NT2/D1 (cell line): Measurements from ENCODE around the gene EPS8L1.

Source experiments
- DNase-seq: peaks from one replicate; pipeline ENCODE4 v3.0.0-alpha.2; 2011; ENCODE audit warnings: low read depth, low spot score
- H3K27me3 ChIP-seq: 2 replicates; pipeline ENCODE4 v1.6.0; 2011; ENCODE audit warnings: mild to moderate bottlenecking; ENCODE audit not compliant: insufficient read length, insufficient read depth
- H3K36me3 ChIP-seq: 2 replicates; pipeline ENCODE4 v1.6.1; 2011; ENCODE audit warnings: mild to moderate bottlenecking, low read length, mixed read lengths; ENCODE audit not compliant: insufficient read depth, insufficient read length
- H3K4me1 ChIP-seq: 2 replicates; pipeline ENCODE4 v1.5.1; 2011; ENCODE audit not compliant: insufficient read depth, insufficient read length
- H3K4me3 ChIP-seq: 2 replicates; pipeline ENCODE4 v1.5.1; 2011; ENCODE audit warnings: low read depth; ENCODE audit not compliant: insufficient read length
- H3K9ac ChIP-seq: 2 replicates; pipeline ENCODE4 v1.6.0; 2011; ENCODE audit warnings: low read depth; ENCODE audit not compliant: insufficient read length
- H3K9me3 ChIP-seq: 2 replicates; pipeline ENCODE4 v1.5.1; 2011; ENCODE audit warnings: mild to moderate bottlenecking, low read length; ENCODE audit not compliant: insufficient read depth
- SUZ12 ChIP-seq: IDR thresholded peaks from 2 replicates; pipeline ENCODE4 v1.6.1; 2011; ENCODE audit not compliant: insufficient read length, insufficient read depth; ENCODE audit errors: extremely low read depth
- YY1 ChIP-seq: IDR thresholded peaks from 2 replicates; pipeline ENCODE4 v1.6.1; 2011; ENCODE audit not compliant: insufficient read length, insufficient read depth
- ZNF274 ChIP-seq: IDR thresholded peaks from 2 replicates; pipeline ENCODE4 v1.6.1; 2011; ENCODE audit warnings: mild to moderate bottlenecking, low read depth, low read length

Gene EPS8L1

GRCh38 chr19:55116232-55116858, 40.7 kb downstream of the EPS8L1 start:
- peaks cover 12% of the 10 kb centered on the region for H3K4me1 ChIP-seq
- peak overlapping the region; percentile 89 for H3K4me3 ChIP-seq
- no peaks in the 10 kb centered on the region for H3K27me3 ChIP-seq
- H3K36me3 ChIP-seq = peaks cover 18% of the 10 kb centered on the region
- no peaks in the 10 kb centered on the region for H3K9me3 ChIP-seq
- peak overlapping the region; percentile 89 for H3K9ac ChIP-seq
- no peak for DNase-seq
- TF ChIP-seq YY1 = no peak
- TF ChIP-seq ZNF274 = no peak
- no peak for TF ChIP-seq SUZ12

DNA sequence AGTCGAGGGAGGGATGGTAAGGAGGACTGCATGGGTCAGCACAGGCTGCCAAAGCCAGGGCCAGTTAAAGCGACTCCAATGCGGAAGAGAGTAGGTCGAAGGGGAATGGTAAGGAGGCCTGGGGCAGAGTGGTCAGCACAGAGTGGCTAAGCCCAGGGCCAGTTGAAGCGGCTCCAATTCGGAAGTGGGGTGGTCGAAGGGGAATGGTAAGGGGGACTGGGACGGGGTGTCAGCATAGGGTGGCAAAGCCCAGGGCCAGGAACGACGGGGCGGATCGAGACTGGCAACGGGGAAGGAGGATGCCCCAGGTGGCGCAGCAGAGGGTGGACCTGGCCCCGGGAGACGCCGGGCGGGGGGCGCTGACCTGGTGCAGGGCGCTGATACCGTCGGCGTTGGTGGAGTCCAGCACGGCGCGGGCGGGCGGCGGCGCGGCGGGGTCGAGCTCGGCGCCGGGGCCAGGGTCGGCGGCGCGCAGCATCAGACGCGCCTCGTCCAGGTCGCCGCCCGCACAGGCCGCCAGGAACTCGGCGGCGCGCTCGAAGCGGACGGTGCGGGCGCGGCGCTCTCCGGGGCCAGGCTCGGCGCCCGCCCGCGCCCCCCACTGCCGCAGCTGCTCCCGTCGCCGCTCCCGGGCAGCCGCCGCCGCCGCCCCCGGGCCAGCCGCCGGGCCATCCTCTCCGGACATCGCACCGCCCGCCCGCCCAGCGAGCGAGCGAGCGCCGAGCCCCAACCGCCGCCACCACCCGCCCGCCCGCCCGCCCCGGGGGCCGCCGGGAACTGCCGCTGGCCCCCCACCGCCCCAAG, 41.4 kb downstream of the EPS8L1 start, which contains the start of gene PPP1R12C:
TSS of gene PPP1R12C (minus strand) at position 779 of the 804 bp plus-strand sequence. CDS start at position 685, 94 bp downstream.
- peaks cover 12% of the 10 kb centered on the region for H3K36me3 ChIP-seq
- TF ChIP-seq YY1 = no peak
- TF ChIP-seq SUZ12 = no peak
- TF ChIP-seq ZNF274 = no peak
- peak within 1 kb of the TSS; percentile 89 for H3K9ac ChIP-seq
- DNase-seq = no peak
- H3K4me3 ChIP-seq = peak within 1 kb of the TSS; percentile 89
- no peaks in the 10 kb centered on the region for H3K27me3 ChIP-seq
- H3K4me1 ChIP-seq = peaks cover 12% of the 10 kb centered on the region
- no peaks in the 10 kb centered on the region for H3K9me3 ChIP-seq

DNA sequence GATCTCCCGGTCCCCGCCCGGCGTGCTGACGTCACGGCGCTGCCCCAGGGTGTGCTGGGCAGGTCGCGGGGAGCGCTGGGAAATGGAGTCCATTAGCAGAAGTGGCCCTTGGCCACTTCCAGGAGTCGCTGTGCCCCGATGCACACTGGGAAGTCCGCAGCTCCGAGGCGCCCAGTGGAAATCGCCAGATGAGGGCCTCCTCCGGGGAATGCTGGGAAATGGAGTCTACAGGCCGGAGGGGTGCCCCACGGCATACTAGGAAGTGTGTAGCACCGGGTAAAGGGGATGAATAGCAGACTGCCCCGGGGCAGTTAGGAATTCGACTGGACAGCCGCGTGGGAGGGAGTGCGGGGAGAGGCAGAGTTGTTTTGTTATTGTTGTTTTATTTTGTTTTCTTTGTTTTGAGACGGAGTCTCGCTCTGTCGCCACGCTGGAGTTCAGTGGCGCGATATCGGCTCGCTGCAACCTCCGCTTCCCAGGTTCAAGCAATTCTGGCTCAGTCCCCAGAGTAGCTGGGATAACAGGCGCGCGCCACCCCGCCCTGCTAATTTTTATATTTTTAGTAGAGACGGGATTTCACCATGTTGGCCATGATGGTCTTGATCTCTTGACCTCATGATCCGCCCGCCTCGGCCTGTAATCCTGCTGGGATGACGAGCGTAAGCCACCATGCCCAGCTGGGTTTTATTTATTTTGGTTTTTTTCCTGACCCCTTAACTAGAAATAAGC, 42.2 kb downstream of the EPS8L1 start:
- H3K4me1 ChIP-seq = peaks cover 12% of the 10 kb centered on the region
- peak overlapping the region; percentile 64 for H3K9ac ChIP-seq
- no peaks in the 10 kb centered on the region for H3K9me3 ChIP-seq
- peaks cover 4% of the 10 kb centered on the region for H3K36me3 ChIP-seq
- TF ChIP-seq YY1 = no peak
- TF ChIP-seq ZNF274 = no peak
- no peaks in the 10 kb centered on the region for H3K27me3 ChIP-seq
- DNase-seq = peak; percentile 94
- H3K4me3 ChIP-seq = peak overlapping the region; percentile 62

DNA sequence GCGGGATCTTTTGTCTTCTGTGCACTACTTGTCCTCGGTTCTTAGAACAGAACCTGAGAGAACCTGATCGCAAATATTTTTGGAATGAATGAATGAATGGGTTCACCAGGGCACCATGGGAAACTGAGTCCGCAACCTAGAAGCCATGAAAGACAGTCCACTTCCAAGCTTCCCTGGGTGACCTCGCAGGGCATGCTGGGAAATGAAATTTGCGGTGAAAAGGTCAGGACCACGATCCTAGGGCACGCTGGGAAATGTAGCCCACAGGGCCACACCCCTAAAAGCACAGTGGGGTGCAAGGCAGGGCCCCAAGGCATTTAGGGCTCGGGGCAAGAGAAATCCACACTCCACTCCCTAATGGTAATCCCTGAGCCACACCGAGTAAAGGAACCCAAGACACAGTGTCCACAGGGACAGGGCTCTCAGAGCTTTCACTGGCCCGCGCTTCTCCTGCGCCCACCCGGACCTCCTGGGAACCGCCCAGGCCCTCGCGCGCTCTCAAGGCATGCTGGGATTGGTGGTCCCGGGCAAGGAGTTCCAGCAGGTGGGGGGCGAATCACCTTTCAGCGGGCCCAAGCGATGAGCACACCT, 42.8 kb downstream of the EPS8L1 start:
- H3K9ac ChIP-seq = peak overlapping the region; percentile 72
- peak; percentile 49 for TF ChIP-seq YY1
- TF ChIP-seq ZNF274 = no peak

DNA sequence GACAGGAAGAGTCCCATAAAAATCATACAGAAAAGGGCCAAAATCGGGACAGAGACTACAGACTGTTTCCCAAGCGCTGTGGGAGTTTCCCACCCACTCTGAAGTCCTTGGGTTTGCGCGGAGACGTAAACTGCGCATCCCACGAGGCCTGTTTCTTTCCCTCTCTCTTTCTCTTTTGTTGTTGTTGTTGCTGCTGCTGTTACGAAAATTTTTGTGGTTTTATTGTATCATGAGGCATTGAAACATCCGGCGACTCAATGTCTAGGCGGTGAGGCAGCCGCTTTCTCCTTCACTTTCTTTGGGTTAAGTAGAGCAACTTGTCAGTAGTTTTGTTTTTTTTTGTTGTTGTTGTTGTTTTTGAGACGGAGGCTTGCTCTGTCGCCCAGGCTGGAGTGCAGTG, 43.4 kb downstream of the EPS8L1 start:
- no peak for DNase-seq
- peak overlapping the region; percentile 62 for H3K4me3 ChIP-seq
- TF ChIP-seq SUZ12 (no peak), YY1 (no peak), ZNF274 (no peak)

More for the DNA sequence above, 42.8 kb downstream of the EPS8L1 start:
- peaks cover 4% of the 10 kb centered on the region for H3K36me3 ChIP-seq
- no peaks in the 10 kb centered on the region for H3K9me3 ChIP-seq
- H3K27me3 ChIP-seq = no peaks in the 10 kb centered on the region
- DNase-seq = peak; percentile 43
- H3K4me1 ChIP-seq = peaks cover 6% of the 10 kb centered on the region
- H3K4me3 ChIP-seq = peak overlapping the region; percentile 62

GRCh38 chr19:55131421-55131820, 55.8 kb downstream of the EPS8L1 start:
- peaks cover 26% of the 10 kb centered on the region for H3K36me3 ChIP-seq
- no peak overlapping the region for H3K9ac ChIP-seq
- H3K9me3 ChIP-seq = no peaks in the 10 kb centered on the region
- DNase-seq = no peak
- no peak for TF ChIP-seq ZNF274
- TF ChIP-seq SUZ12 = no peak
- no peak for TF ChIP-seq YY1
- H3K4me3 ChIP-seq = no peak overlapping the region
- peaks cover 6% of the 10 kb centered on the region for H3K4me1 ChIP-seq
- no peaks in the 10 kb centered on the region for H3K27me3 ChIP-seq

More for the DNA sequence above, 43.4 kb downstream of the EPS8L1 start:
- Histone ChIP-seq H3K4me1 (peaks cover 4% of the 10 kb centered on the region), H3K36me3 (peaks cover 4% of the 10 kb centered on the region), H3K9ac (peak overlapping the region; percentile 72), H3K27me3 (no peaks in the 10 kb centered on the region), H3K9me3 (no peaks in the 10 kb centered on the region)
